ENCODE results near the gene MRAP2. TPM values are rescaled to one million over a fixed set of nuclear protein-coding genes. Genes with fewer than 3 reads are reported as not detected.

MRAP2 gene
- total and polyA plus RNA-seq, 2 experiments from 2014 or later: 6.1 to 13.5 TPM

DNA sequence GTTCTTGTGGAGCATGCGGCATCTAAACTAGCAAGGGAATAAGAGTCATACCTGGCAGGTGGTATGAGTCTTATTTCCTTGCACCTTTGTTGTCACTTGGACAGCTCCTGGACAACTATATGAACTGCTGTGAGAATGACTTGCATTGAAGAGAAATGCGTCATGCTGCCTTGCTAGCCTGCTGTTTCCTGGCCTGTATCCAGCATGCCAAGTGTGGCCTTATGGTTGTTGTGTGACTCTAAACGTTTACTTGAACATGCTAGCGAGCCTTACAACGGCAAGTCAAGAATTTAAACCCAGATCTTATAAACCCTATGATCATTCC, 103.4 kb downstream of the MRAP2 start (continued):
- TF ChIP-seq EZH2phosphoT487 (IDR thresholded peaks at IDR 0.05; ENCODE audit: unreplicated experiment): no peak
- no peak for TF ChIP-seq STAT1 (IDR thresholded peaks at IDR 0.05; ENCODE audit: unreplicated experiment)
- TF ChIP-seq, protein P1, sequence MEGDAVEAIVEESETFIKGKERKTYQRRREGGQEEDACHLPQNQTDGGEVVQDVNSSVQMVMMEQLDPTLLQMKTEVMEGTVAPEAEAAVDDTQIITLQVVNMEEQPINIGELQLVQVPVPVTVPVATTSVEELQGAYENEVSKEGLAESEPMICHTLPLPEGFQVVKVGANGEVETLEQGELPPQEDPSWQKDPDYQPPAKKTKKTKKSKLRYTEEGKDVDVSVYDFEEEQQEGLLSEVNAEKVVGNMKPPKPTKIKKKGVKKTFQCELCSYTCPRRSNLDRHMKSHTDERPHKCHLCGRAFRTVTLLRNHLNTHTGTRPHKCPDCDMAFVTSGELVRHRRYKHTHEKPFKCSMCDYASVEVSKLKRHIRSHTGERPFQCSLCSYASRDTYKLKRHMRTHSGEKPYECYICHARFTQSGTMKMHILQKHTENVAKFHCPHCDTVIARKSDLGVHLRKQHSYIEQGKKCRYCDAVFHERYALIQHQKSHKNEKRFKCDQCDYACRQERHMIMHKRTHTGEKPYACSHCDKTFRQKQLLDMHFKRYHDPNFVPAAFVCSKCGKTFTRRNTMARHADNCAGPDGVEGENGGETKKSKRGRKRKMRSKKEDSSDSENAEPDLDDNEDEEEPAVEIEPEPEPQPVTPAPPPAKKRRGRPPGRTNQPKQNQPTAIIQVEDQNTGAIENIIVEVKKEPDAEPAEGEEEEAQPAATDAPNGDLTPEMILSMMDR (conservative IDR thresholded peaks at IDR 0.05; ENCODE audit: low read depth in 2 of 2): no peak

DNA sequence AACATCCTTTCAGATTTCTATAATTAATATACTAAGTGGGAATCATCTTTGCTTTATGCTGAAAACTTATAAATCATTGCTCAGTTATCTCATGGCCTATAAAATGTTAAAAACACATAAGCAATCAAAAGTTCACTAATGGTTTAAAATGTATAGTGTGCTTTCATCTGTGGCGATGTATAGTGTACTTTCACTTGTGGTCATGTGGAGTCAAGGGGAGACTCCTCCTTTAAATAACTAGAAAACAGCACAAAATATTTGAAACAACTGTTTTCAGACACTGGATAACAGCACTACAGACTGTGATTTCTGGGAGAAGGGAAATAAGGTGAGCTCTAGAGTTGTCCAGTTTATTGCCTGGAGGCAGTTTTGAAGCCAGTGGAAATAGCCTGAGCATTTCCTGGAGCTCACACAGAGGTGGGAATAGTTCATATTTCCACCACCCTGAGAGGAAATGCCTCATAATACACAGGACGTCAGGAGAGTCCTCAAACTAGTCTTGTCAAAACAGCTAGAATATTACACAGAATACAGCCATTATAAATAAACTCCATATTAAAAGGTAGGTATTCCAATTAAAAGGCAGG, 104.5 kb downstream of the MRAP2 start:
- Histone ChIP-seq H3K27ac (ENCODE audit: low read depth) (no peak overlapping the region), H3K4me1 (ENCODE audit: insufficient read depth) (peaks cover 15% of the 10 kb centered on the region; the same call in 1 of the 2 replicates), H3K36me3 (ENCODE audit: insufficient read depth) (no peaks in the 10 kb centered on the region), H4K20me1 (replicated peaks; ENCODE audit: insufficient read depth) (no peaks in the 10 kb centered on the region), H3K4me3 (no peak overlapping the region), H3K27me3 (ENCODE audit: insufficient read depth) (no peaks in the 10 kb centered on the region), H3K9me2 (ENCODE audit: insufficient read depth) (no peaks in the 10 kb centered on the region), H2AFZ (no peak overlapping the region), H3F3A (replicated peaks; ENCODE audit: low read depth) (no peaks in the 10 kb centered on the region), H3K79me2 (replicated peaks; ENCODE audit: insufficient read depth) (no peaks in the 10 kb centered on the region), H3K4me2 (no peak overlapping the region)
- H3K36me3 Mint-ChIP-seq (ENCODE audit: low read depth): peaks cover 29% of the 10 kb centered on the region
- H3K9me3 Mint-ChIP-seq: peaks cover 18% of the 10 kb centered on the region
- no peak overlapping the region for H3K27ac Mint-ChIP-seq
- no peaks in the 10 kb centered on the region for H3K27me3 Mint-ChIP-seq (ENCODE audit: insufficient read depth, low read depth, poor library complexity)
- DNase-seq (ENCODE audit: low spot score) (no peak), ATAC-seq (no peak)
- H3K4me1 Mint-ChIP-seq: peaks cover 16% of the 10 kb centered on the region; the same call in 2 of the 3 replicates
- no peak overlapping the region for H3K4me3 Mint-ChIP-seq
- no peak for TF ChIP-seq ZNF114 (CRISPR knock-in tag; IDR thresholded peaks at IDR 0.05)
- TF ChIP-seq, protein P2, sequence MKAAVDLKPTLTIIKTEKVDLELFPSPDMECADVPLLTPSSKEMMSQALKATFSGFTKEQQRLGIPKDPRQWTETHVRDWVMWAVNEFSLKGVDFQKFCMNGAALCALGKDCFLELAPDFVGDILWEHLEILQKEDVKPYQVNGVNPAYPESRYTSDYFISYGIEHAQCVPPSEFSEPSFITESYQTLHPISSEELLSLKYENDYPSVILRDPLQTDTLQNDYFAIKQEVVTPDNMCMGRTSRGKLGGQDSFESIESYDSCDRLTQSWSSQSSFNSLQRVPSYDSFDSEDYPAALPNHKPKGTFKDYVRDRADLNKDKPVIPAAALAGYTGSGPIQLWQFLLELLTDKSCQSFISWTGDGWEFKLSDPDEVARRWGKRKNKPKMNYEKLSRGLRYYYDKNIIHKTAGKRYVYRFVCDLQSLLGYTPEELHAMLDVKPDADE (IDR thresholded peaks at IDR 0.05): no peak
- TF ChIP-seq JUNB (IDR thresholded peaks at IDR 0.05; ENCODE audit: unreplicated experiment): no peak
- TF ChIP-seq EZH2 (IDR thresholded peaks at IDR 0.05; ENCODE audit: low read depth, unreplicated experiment): no peak
- TF ChIP-seq, protein P3, sequence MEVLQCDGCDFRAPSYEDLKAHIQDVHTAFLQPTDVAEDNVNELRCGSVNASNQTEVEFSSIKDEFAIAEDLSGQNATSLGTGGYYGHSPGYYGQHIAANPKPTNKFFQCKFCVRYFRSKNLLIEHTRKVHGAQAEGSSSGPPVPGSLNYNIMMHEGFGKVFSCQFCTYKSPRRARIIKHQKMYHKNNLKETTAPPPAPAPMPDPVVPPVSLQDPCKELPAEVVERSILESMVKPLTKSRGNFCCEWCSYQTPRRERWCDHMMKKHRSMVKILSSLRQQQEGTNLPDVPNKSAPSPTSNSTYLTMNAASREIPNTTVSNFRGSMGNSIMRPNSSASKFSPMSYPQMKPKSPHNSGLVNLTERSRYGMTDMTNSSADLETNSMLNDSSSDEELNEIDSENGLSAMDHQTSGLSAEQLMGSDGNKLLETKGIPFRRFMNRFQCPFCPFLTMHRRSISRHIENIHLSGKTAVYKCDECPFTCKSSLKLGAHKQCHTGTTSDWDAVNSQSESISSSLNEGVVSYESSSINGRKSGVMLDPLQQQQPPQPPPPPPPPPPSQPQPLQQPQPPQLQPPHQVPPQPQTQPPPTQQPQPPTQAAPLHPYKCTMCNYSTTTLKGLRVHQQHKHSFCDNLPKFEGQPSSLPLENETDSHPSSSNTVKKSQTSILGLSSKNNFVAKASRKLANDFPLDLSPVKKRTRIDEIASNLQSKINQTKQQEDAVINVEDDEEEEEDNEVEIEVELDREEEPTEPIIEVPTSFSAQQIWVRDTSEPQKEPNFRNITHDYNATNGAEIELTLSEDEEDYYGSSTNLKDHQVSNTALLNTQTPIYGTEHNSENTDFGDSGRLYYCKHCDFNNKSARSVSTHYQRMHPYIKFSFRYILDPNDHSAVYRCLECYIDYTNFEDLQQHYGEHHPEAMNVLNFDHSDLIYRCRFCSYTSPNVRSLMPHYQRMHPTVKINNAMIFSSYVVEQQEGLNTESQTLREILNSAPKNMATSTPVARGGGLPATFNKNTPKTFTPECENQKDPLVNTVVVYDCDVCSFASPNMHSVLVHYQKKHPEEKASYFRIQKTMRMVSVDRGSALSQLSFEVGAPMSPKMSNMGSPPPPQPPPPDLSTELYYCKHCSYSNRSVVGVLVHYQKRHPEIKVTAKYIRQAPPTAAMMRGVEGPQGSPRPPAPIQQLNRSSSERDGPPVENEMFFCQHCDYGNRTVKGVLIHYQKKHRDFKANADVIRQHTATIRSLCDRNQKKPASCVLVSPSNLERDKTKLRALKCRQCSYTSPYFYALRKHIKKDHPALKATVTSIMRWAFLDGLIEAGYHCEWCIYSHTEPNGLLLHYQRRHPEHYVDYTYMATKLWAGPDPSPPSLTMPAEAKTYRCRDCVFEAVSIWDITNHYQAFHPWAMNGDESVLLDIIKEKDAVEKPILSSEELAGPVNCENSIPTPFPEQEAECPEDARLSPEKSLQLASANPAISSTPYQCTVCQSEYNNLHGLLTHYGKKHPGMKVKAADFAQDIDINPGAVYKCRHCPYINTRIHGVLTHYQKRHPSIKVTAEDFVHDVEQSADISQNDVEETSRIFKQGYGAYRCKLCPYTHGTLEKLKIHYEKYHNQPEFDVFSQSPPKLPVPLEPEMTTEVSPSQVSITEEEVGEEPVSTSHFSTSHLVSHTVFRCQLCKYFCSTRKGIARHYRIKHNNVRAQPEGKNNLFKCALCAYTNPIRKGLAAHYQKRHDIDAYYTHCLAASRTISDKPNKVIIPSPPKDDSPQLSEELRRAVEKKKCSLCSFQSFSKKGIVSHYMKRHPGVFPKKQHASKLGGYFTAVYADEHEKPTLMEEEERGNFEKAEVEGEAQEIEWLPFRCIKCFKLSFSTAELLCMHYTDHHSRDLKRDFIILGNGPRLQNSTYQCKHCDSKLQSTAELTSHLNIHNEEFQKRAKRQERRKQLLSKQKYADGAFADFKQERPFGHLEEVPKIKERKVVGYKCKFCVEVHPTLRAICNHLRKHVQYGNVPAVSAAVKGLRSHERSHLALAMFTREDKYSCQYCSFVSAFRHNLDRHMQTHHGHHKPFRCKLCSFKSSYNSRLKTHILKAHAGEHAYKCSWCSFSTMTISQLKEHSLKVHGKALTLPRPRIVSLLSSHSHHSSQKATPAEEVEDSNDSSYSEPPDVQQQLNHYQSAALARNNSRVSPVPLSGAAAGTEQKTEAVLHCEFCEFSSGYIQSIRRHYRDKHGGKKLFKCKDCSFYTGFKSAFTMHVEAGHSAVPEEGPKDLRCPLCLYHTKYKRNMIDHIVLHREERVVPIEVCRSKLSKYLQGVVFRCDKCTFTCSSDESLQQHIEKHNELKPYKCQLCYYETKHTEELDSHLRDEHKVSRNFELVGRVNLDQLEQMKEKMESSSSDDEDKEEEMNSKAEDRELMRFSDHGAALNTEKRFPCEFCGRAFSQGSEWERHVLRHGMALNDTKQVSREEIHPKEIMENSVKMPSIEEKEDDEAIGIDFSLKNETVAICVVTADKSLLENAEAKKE (CRISPR knock-in tag; IDR thresholded peaks at IDR 0.05): no peak
- no peak for TF ChIP-seq STAT1 (IDR thresholded peaks at IDR 0.05; ENCODE audit: unreplicated experiment)
- TF ChIP-seq, protein P1 (conservative IDR thresholded peaks at IDR 0.05; ENCODE audit: low read depth in 2 of 2): no peak
- no peak for TF ChIP-seq ZNF331 (CRISPR knock-in tag; IDR thresholded peaks at IDR 0.05; ENCODE audit: low read depth)
- no peak for TF ChIP-seq POLR2AphosphoS5 (IDR thresholded peaks at IDR 0.05; ENCODE audit: low read depth)
- no peak for TF ChIP-seq CREB1 (CRISPR knock-in tag; IDR thresholded peaks at IDR 0.05; ENCODE audit: low read depth)
- TF ChIP-seq EZH2phosphoT487 (IDR thresholded peaks at IDR 0.05; ENCODE audit: unreplicated experiment): no peak
- no peak for TF ChIP-seq NANOG (IDR thresholded peaks at IDR 0.05; ENCODE audit: borderline replicate concordance)

Measured in GM23338 (cell line).